Body of pancreas (tissue), 4 donors: Measurements from ENCODE around the gene MGLL.

Experiments
- POLR2A ChIP-seq, 3 donors: fragments of 450-650 bp; IDR thresholded peaks; one replicate each; pipeline ENCODE4 v1.6.1; 2016; ENCODE audit warnings: antibody characterized with exemption in 3 of 3, mild to moderate bottlenecking in 2 of 3
- TF ChIP-seq, protein P1 (sequence below), 7 experiments: fragments of 450-650 bp in 4 of 7; fragments of 200-600 bp in 3 of 7; sonication (generic) in 3 of 7; IDR thresholded peaks; one replicate each; pipeline ENCODE4 v1.5.1; 2016 to 2019; ENCODE audit warnings: antibody characterized with exemption in 7 of 7

GRCh38 chr3:127736801-127737539 is 85.3 kb downstream of the MGLL start:
- TF ChIP-seq, protein P1, sequence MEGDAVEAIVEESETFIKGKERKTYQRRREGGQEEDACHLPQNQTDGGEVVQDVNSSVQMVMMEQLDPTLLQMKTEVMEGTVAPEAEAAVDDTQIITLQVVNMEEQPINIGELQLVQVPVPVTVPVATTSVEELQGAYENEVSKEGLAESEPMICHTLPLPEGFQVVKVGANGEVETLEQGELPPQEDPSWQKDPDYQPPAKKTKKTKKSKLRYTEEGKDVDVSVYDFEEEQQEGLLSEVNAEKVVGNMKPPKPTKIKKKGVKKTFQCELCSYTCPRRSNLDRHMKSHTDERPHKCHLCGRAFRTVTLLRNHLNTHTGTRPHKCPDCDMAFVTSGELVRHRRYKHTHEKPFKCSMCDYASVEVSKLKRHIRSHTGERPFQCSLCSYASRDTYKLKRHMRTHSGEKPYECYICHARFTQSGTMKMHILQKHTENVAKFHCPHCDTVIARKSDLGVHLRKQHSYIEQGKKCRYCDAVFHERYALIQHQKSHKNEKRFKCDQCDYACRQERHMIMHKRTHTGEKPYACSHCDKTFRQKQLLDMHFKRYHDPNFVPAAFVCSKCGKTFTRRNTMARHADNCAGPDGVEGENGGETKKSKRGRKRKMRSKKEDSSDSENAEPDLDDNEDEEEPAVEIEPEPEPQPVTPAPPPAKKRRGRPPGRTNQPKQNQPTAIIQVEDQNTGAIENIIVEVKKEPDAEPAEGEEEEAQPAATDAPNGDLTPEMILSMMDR (IDR thresholded peaks at IDR 0.05), result no peak
- no peak for TF ChIP-seq POLR2A (IDR thresholded peaks at IDR 0.05)
